Measurements from ENCODE around the gene MED12L.

GRCh38 chr3:151330379-151330778 lies 244.9 kb downstream of the MED12L start:
- TF ChIP-seq, protein P1, sequence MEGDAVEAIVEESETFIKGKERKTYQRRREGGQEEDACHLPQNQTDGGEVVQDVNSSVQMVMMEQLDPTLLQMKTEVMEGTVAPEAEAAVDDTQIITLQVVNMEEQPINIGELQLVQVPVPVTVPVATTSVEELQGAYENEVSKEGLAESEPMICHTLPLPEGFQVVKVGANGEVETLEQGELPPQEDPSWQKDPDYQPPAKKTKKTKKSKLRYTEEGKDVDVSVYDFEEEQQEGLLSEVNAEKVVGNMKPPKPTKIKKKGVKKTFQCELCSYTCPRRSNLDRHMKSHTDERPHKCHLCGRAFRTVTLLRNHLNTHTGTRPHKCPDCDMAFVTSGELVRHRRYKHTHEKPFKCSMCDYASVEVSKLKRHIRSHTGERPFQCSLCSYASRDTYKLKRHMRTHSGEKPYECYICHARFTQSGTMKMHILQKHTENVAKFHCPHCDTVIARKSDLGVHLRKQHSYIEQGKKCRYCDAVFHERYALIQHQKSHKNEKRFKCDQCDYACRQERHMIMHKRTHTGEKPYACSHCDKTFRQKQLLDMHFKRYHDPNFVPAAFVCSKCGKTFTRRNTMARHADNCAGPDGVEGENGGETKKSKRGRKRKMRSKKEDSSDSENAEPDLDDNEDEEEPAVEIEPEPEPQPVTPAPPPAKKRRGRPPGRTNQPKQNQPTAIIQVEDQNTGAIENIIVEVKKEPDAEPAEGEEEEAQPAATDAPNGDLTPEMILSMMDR (IDR thresholded peaks at IDR 0.05; ENCODE audit: low read depth, low read length), result no peak
- TF ChIP-seq MYC (IDR thresholded peaks at IDR 0.05; ENCODE audit: low read depth, low read length), result no peak
- no peak for TF ChIP-seq POLR2A (IDR thresholded peaks at IDR 0.05; ENCODE audit: extremely low read depth, insufficient read length)

Measured in NB4 (cell line).